Activated naive CD4-positive, alpha-beta T cell treated with anti-CD3 and anti-CD28 coated beads, Interleukin-2, amount 10 ng/mL, durations not matched to agents 7 days and 5 days (primary cell): Measurements from ENCODE around the gene SH2D5.

Experiments
- CTCF ChIA-PET: fragments of 350-600 bp; sonication (Branson Sonifier 250); formaldehyde crosslinking; loops from one replicate; lab custom pipeline; 2021; ENCODE audit warnings: antibody characterized with exemption; lab: Charles Lee
- DNase-seq: peaks from one replicate; pipeline ENCODE4 v3.0.0-alpha.2; 2020
- H3K27ac Mint-ChIP-seq: one replicate; pipeline ENCODE4 v1.8.0; 2021; ENCODE audit warnings: mild to moderate bottlenecking, moderate library complexity, mixed read lengths
- H3K27me3 Mint-ChIP-seq: one replicate; pipeline ENCODE4 v1.8.0; 2021; ENCODE audit warnings: mild to moderate bottlenecking, mixed read lengths
- H3K36me3 Mint-ChIP-seq: one replicate; pipeline ENCODE4 v1.8.0; 2021; ENCODE audit warnings: mixed read lengths
- H3K4me1 Mint-ChIP-seq: one replicate; pipeline ENCODE4 v1.8.0; 2021; ENCODE audit warnings: mixed read lengths
- H3K4me3 Mint-ChIP-seq: one replicate; pipeline ENCODE4 v1.8.0; 2021; ENCODE audit warnings: mild to moderate bottlenecking, moderate library complexity, mixed read lengths
- H3K9me3 Mint-ChIP-seq: one replicate; pipeline ENCODE4 v1.8.0; 2021; ENCODE audit warnings: mixed read lengths

Gene SH2D5

DNA sequence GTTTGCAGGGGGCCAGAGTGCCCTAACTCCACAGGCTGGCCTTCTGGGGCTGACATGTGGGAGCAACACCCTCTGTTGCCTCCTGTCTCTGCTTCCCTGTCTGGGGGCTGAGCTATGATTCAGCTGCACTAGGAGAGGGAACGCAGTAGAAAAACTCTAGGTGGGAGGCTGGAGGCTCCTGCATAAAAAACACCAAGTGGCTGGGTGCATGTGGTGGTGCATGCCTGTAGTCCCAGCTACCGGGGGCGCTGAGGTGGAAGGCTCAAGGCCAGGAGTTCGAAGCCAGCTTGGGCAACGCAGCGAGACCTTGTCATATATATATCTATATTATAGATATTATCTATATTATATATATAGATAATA, 20.3 kb downstream of the SH2D5 start:
- CTCF ChIA-PET, result no interaction called here
- peaks cover 50% of the 10 kb centered on the region for H3K27me3 Mint-ChIP-seq
- no peak for DNase-seq
- H3K27ac Mint-ChIP-seq, result no peak overlapping the region
- H3K9me3 Mint-ChIP-seq, result no peaks in the 10 kb centered on the region
- peaks cover 8% of the 10 kb centered on the region for H3K4me1 Mint-ChIP-seq
- no peak overlapping the region for H3K4me3 Mint-ChIP-seq
- no peaks in the 10 kb centered on the region for H3K36me3 Mint-ChIP-seq

DNA sequence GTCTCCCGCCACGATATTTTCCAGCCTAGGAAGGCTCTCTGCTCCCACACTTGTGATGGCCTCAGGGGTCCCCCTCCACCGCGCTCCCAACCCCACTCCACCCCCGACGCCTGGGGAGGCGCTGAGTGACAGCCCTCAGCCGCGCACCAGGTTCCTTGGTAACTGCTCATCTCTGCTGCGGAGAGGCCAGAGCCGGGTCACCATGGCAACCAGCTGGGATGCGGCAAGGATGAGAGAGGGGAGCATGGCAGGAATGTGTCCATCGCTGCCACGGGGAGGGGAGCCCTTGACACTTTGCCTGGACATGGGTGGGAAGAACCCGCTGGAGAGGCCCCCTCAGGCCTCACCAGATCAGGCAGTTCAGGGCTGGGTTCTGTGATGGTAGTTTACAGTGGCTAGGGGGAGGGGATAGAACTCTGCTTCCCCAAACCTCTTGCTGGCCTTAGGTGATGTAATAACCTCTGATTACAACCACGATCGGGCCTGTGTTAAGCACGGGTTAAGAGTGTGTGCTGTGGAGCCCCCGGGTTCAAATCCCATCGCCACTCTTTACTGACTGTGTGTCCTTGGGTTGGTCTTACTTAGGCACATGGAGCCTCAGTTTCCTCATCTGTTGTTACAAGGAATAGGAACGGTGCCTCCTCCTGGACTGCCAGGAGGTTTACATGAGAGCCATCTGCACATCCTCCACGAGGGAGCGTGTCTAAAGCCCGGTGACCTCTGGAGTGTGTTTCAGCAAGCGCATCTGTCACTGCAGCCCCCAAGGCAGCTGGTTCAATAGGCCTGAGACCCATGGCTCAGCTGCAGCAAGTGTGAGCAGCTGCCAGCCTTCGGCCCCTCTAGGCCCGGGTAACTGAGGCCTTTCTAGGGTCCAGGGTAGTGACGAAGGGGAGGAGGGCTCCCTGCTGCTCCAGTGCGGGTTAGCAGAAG, 21.0 kb downstream of the SH2D5 start:
- CTCF ChIA-PET, result no interaction called here
- no peak overlapping the region for H3K4me3 Mint-ChIP-seq
- no peaks in the 10 kb centered on the region for H3K36me3 Mint-ChIP-seq
- peaks cover 4% of the 10 kb centered on the region for H3K4me1 Mint-ChIP-seq
- no peak for DNase-seq
- no peaks in the 10 kb centered on the region for H3K9me3 Mint-ChIP-seq
- no peak overlapping the region for H3K27ac Mint-ChIP-seq
- H3K27me3 Mint-ChIP-seq, result peaks cover 50% of the 10 kb centered on the region

DNA sequence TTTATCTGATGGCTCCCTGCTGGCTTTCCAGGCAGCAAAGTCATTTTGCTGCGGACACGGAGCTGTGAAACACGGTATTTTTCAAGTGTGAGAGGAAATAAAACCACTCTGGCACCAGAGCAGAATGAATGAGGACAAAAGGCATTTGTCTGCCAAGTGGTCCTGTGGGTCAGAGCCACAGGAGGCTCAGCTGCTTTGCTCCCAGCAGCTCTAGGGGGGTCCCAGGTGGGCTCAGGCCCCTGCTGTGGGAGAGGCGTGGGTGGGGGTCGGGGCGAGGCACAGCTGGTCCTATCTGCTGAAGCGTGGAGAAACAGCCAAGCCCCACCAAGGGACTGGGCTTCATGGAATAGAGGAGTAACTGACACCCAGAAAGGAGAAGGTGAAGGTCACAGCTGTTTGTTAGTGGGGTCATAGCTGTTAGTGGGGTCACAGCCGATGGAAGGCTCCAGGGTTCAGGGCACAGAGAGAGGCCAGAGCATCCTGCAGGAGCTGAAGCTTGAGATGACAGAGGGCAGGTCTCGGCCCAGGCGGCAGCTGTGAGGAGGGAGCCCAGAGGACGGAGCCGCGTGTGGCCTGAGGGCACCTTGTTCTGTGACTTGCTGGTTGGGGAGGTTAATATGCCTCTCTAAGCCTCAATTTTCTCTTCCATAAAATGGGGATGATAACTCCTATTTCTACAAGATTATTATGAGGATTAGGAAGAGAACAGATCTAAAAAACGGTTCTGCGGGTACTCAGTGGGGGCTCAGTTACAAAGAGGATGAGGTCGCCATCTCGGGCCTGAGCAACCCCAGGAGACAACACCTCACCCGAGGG, 21.8 kb downstream of the SH2D5 start:
- Mint-ChIP-seq H3K4me3 (no peak overlapping the region), H3K4me1 (no peaks in the 10 kb centered on the region), H3K27me3 (peaks cover 42% of the 10 kb centered on the region), H3K27ac (no peak overlapping the region), H3K36me3 (no peaks in the 10 kb centered on the region), H3K9me3 (no peaks in the 10 kb centered on the region)
- DNase-seq, result no peak
- CTCF ChIA-PET, result no interaction called here

DNA sequence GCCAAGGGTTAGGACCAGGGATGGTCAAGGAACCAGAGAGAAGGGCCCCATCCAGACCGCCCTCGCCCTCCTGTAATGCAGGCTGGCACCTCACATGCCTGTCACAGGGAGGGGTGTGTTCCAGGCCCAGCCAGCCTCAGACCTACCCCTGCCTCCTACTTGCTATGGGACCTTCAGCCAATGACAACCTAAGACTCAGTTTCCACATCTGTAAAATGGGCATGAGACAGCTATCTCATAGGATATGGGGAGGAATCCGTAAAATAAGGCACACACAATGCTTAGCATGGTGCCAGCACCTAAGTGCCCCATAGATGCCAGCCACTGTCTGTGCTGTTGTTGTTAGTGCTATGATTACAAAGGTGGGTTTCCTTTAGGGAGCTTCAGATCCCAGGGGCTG, 22.6 kb downstream of the SH2D5 start:
- CTCF ChIA-PET, result interaction anchor here (3.0 kb wide), 1 partner anchor 13 kb away, joined by 7 read pairs; no protein-coding TSS in a partner anchor
- Mint-ChIP-seq H3K9me3 (no peaks in the 10 kb centered on the region), H3K27ac (no peak overlapping the region), H3K27me3 (peaks cover 41% of the 10 kb centered on the region), H3K36me3 (no peaks in the 10 kb centered on the region), H3K4me3 (no peak overlapping the region), H3K4me1 (no peaks in the 10 kb centered on the region)
- DNase-seq, result no peak

DNA sequence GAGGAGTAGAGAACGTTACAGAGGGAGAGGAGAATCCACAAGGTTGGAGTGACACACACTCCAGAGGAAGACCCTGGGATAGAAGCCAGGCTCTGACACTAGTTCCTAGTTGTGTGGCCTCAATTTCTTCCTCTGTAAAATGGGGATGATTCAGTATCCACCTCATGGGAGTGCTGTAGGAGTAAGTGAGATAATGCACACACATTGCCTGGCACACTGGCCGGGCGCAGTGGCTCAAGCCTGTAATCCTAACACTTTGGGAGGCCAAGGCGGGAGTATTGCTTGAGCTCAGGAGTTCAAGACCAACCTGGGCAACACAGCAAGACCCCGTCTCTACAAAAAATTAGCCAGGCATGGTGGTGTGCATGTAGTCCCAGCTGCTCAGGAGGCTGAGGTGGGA, 23.6 kb downstream of the SH2D5 start:
- H3K36me3 Mint-ChIP-seq, result no peaks in the 10 kb centered on the region
- no peaks in the 10 kb centered on the region for H3K9me3 Mint-ChIP-seq
- no peak for DNase-seq
- H3K4me1 Mint-ChIP-seq, result no peaks in the 10 kb centered on the region
- no peak overlapping the region for H3K27ac Mint-ChIP-seq
- H3K4me3 Mint-ChIP-seq, result no peak overlapping the region
- CTCF ChIA-PET, result interaction anchor here (3.0 kb wide), 1 partner anchor 12 kb away, joined by 7 read pairs; no protein-coding TSS in a partner anchor
- H3K27me3 Mint-ChIP-seq, result peaks cover 42% of the 10 kb centered on the region

DNA sequence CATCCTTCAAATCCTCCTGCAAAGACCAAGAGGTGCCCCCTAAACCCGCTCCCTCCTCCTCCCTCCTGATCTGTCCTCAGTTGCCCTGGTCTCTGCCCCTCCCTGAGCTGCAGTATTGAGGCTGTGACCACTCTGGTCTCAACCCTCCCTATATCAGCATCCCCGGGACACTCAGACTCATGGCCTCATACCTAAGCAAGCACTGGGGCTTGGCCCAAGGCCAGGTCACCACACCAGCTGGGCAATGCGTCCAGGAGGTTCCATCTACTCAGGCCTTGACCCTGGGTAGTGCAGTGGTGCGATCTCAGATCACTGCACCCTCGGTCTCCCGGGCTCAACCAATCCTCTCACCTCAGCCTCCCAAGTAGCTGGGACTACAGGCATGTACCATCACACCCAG, 24.4 kb downstream of the SH2D5 start:
- no peak for DNase-seq
- CTCF ChIA-PET, result interaction anchor here (1.5 to 3.0 kb wide), 2 partner anchors 11 to 13 kb away, joined by 4 to 7 read pairs; no protein-coding TSS in a partner anchor
- Mint-ChIP-seq H3K4me3 (no peak overlapping the region), H3K36me3 (no peaks in the 10 kb centered on the region), H3K4me1 (no peaks in the 10 kb centered on the region), H3K9me3 (no peaks in the 10 kb centered on the region), H3K27ac (no peak overlapping the region), H3K27me3 (peaks cover 37% of the 10 kb centered on the region)

DNA sequence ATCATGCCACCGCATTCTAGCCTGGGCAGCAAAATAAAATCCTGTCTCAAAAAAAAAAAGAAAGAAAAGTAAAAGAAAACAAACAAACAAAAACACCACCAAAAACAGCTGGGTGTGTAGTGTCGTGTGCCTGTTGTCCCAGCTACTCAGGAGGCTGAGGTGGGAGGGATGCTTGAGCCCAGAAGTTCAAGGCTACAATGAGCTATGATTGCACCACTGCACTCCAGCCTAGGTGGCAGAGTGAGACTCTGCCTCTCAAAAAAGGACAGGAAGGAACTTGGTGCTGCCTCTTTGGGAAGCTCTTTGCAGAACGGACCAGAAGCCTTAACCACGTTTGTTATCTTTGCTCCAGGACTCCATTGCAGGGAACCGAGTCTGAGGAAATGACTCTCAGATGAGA, 25.7 kb downstream of the SH2D5 start:
- no peaks in the 10 kb centered on the region for H3K9me3 Mint-ChIP-seq
- H3K4me1 Mint-ChIP-seq, result no peaks in the 10 kb centered on the region
- H3K27ac Mint-ChIP-seq, result no peak overlapping the region
- no peaks in the 10 kb centered on the region for H3K36me3 Mint-ChIP-seq
- CTCF ChIA-PET, result interaction anchor here (0.7 to 1.5 kb wide), 4 partner anchors 10 to 510 kb away, joined by 3 to 4 read pairs (median 3); no protein-coding TSS in a partner anchor
- H3K4me3 Mint-ChIP-seq, result no peak overlapping the region
- H3K27me3 Mint-ChIP-seq, result peaks cover 37% of the 10 kb centered on the region
- DNase-seq, result no peak

DNA sequence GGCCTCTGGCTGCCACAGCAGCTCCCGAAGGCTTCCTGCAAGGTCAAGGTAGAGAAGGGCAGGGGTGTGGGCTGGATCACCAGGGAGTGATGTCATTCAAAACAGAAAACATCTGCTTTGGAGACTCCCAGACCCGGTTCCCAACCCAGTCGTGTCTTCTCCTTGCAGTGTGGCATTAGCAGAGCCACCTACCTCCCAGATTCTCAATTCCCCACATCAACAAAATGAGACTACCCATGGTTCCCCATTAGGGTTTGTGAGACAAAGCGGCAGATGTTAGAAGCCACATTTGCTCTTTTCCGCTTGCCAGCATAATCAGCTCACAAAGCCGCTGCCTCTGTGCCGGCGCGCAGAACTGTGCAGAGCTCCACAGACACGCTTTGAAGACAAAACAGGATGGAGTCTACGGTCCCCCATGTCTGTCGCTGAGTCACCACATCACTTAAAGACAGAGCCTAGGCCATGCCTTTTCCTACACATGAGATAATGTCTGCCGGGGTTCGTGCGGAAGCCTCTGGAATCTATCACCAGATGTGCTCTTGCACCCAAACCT, 27.2 kb downstream of the SH2D5 start:
- no peak for DNase-seq
- H3K36me3 Mint-ChIP-seq, result no peaks in the 10 kb centered on the region
- no peaks in the 10 kb centered on the region for H3K9me3 Mint-ChIP-seq
- H3K27me3 Mint-ChIP-seq, result peaks cover 35% of the 10 kb centered on the region
- H3K4me1 Mint-ChIP-seq, result no peaks in the 10 kb centered on the region
- CTCF ChIA-PET, result no interaction called here
- no peak overlapping the region for H3K4me3 Mint-ChIP-seq
- H3K27ac Mint-ChIP-seq, result no peak overlapping the region

DNA sequence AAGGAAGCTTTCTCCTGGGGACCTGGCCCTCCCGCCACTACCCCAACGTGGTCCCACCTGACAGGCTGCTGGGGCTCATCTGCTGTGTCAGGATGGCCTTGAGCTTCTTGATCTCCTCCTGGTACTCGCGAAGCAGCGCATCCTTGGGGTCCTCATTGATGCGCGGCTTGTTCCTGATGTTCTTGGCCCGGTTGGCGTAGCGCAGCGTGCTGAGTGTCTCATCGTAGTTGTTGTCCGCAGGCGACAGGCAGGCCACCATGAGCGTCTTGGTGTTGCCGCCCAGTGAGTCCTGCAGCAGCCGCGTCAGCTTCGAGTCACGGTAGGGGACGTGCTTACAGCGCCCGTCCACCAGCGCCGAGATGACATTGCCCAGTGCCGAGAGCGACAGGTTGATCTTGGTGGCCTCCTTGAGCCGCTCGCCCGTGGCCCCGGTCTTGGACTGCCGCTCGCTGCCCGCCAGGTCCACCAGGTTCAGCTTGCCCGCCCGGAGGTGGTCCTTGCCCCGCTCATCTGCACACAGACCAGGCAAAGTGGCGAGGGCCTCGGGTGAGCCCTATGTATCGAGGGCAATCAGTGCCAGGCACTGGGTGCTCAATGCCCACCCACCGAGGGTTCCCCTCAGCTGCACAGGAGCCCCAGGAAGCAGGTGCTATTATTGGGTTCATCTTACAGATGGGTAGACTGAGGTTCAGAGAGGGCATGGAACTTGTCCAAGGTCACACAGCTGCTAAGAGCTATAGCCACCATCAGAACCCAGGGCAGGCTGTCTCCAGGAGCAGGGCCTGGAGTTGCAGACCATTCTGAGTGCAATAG, 27.9 kb downstream of the SH2D5 start:
- H3K9me3 Mint-ChIP-seq, result no peaks in the 10 kb centered on the region
- no peak overlapping the region for H3K27ac Mint-ChIP-seq
- H3K4me1 Mint-ChIP-seq, result no peaks in the 10 kb centered on the region
- DNase-seq, result no peak
- no peaks in the 10 kb centered on the region for H3K36me3 Mint-ChIP-seq
- H3K27me3 Mint-ChIP-seq, result peaks cover 32% of the 10 kb centered on the region
- CTCF ChIA-PET, result no interaction called here
- H3K4me3 Mint-ChIP-seq, result no peak overlapping the region

DNA sequence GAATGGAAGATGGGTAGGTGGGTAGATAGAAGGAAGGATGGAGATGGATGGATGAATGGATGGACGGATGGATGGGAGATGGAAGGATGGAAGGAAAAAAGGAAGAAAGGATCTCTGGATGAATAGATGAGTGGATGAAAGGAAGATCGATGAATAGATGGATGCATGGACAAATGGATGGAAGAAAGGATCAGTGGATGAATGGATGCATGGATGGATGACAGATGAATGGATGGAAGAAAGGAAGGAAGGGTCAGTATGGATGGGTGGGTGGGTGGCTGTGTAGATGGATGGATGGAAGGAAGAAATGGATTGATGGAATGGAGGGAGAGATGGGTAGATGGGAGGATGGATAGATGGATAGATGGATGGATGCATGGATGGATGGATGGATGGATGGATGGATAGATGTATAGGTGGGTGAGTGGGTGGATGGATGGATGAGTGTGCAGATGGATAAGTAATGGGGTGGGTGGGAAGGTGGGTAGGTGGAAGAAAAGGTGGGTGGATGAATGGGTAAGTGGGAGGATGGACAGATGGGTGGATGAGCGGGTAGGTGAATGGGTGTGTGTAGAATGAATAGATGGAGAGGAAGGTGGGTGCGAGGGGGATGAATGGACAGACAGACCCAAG, 29.3 kb downstream of the SH2D5 start:
- no peak for DNase-seq
- Mint-ChIP-seq H3K27me3 (peaks cover 32% of the 10 kb centered on the region), H3K9me3 (no peaks in the 10 kb centered on the region), H3K4me1 (no peaks in the 10 kb centered on the region), H3K36me3 (no peaks in the 10 kb centered on the region), H3K4me3 (no peak overlapping the region), H3K27ac (no peak overlapping the region)
- CTCF ChIA-PET, result no interaction called here

DNA sequence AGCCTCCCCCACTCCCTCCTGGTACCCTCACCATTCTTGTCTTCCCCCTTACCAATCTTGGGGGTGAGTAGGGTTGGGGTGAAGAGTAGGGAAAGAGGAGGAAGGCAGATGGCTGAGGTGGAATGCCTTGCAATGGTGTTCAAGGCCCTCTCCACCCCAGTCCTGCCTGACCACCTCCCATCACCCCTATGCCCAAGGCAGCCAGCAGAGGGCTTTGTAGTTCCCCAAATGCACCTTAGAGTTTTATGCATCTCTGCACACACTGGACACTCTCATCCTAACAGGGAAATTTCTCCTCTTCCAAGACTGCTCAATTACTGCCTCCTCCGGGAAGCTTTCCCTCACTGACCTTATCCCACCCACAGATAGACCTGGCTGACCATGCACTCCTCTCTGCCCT, 30.1 kb downstream of the SH2D5 start:
- no peak overlapping the region for H3K27ac Mint-ChIP-seq
- H3K4me1 Mint-ChIP-seq, result no peaks in the 10 kb centered on the region
- no peaks in the 10 kb centered on the region for H3K36me3 Mint-ChIP-seq
- no peak for DNase-seq
- peaks cover 34% of the 10 kb centered on the region for H3K27me3 Mint-ChIP-seq
- no peak overlapping the region for H3K4me3 Mint-ChIP-seq
- no peaks in the 10 kb centered on the region for H3K9me3 Mint-ChIP-seq
- CTCF ChIA-PET, result interaction anchor here (0.7 kb wide), 1 partner anchor 33 kb away, joined by 3 read pairs; no protein-coding TSS in a partner anchor

DNA sequence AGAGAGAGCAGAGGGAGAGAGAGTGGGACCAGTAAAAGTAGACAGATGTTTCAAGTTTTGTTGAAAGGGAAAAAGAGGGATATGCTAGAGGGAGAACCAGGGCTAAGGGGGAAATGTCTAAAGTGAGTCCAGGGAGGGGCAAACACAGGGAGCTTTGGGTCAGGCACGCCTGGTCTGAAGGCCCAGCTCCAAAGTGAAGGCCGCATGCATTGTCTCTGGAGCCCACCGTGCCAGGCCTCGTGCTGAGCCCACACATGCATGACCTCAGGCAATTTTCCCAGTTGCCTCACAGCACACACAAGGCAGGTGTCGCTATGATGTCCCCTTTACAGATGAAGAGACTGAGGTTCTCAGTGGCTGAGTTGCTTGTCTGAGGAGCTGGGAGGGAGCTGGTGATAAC, 30.7 kb downstream of the SH2D5 start:
- CTCF ChIA-PET, result interaction anchor here (0.7 kb wide), 1 partner anchor 34 kb away, joined by 3 read pairs; no protein-coding TSS in a partner anchor
- Mint-ChIP-seq H3K27ac (no peak overlapping the region), H3K4me1 (peaks cover 2% of the 10 kb centered on the region), H3K27me3 (peaks cover 34% of the 10 kb centered on the region), H3K9me3 (no peaks in the 10 kb centered on the region), H3K36me3 (no peaks in the 10 kb centered on the region), H3K4me3 (no peak overlapping the region)
- no peak for DNase-seq

DNA sequence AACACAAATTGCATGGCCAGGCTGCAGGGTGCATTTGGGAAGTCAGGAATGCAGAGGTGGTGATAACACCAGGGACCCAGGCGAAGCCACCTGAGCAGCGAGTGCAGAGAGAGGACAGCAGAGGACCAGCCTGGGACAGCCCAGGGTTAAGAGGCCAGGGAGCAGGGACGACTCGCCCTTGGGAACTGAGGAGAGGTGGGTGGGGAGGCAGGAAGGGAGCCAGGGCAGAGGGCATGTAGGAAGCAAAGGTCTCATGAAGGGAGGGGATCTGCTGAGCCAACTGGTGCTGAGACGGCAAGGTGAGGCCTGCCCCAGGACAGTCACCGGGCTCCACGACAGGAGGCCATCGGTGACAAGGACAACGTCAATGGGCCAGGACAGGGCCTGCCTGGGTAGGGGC, 31.1 kb downstream of the SH2D5 start:
- no peak overlapping the region for H3K27ac Mint-ChIP-seq

More for the DNA sequence above, 31.1 kb downstream of the SH2D5 start:
- CTCF ChIA-PET, result no interaction called here
- no peaks in the 10 kb centered on the region for H3K36me3 Mint-ChIP-seq
- H3K4me3 Mint-ChIP-seq, result no peak overlapping the region
- no peaks in the 10 kb centered on the region for H3K9me3 Mint-ChIP-seq
- H3K27me3 Mint-ChIP-seq, result peaks cover 34% of the 10 kb centered on the region
- peaks cover 4% of the 10 kb centered on the region for H3K4me1 Mint-ChIP-seq
- DNase-seq, result no peak
